ENCODE measurements around the gene SPEN.

- TF ChIP-seq CTCF (IDR thresholded peaks at IDR 0.05) (no peak), POLR2AphosphoS5 (IDR thresholded peaks at IDR 0.05; ENCODE audit: insufficient read depth in 1 of 2, low read depth in 1 of 2) (no peak), POLR2A (IDR thresholded peaks at IDR 0.05) (no peak)
Observed at GRCh38 chr1:15808955-15809354, 38.6 kb upstream of the SPEN start.

Data from vagina (tissue), 2 donors.